Aorta (tissue), 5 donors: ENCODE data around the gene STAMBPL1. TPM values are rescaled to one million over a fixed set of nuclear protein-coding genes. Genes with fewer than 3 reads are reported as not detected.
"Not testable (repeated sequence)": the region's sequence is repeated elsewhere in the genome, so short reads cannot be mapped to it uniquely, and the experiment has no call there.

ENCODE experiments used
- ATAC-seq: fragments of 200-7000 bp; cut with Tn5 transposase; one replicate; pipeline ENCODE4 v1.9.1; 2022; ENCODE audit warnings: moderate library complexity; ENCODE audit not compliant: low FRiP score
- DNase-seq, 2 donors: peaks; one replicate each; pipeline ENCODE4 v3.0.0-alpha.2; 2020
- H3K27ac ChIP-seq, 2 donors: one replicate each; pipeline ENCODE4 v1.5.1; 2013; ENCODE audit warnings: low read length in 2 of 2, mild to moderate bottlenecking in 2 of 2, moderate library complexity in 2 of 2, control low read depth in 1 of 2, inconsistent platforms in 1 of 2, low read depth in 1 of 2
- H3K27me3 ChIP-seq, 2 donors: one replicate each; pipeline ENCODE4 v1.6.1; 2013; ENCODE audit warnings: control low read depth in 1 of 2, low read length in 1 of 2, mild to moderate bottlenecking in 1 of 2, moderate library complexity in 1 of 2; ENCODE audit not compliant: insufficient read depth in 2 of 2, control insufficient read depth in 1 of 2
- H3K36me3 ChIP-seq, 2 donors: one replicate each; pipeline ENCODE4 v1.6.1; 2013; ENCODE audit warnings: control low read depth in 1 of 2, low read length in 1 of 2, mild to moderate bottlenecking in 1 of 2; ENCODE audit not compliant: insufficient read depth in 2 of 2, control insufficient read depth in 1 of 2
- H3K4me1 ChIP-seq, 2 donors: one replicate each; pipeline ENCODE4 v1.6.1; 2013; ENCODE audit warnings: low read length in 2 of 2, control low read depth in 1 of 2, mild to moderate bottlenecking in 1 of 2, moderate library complexity in 1 of 2; ENCODE audit not compliant: insufficient read depth in 2 of 2, control insufficient read depth in 1 of 2
- H3K4me3 ChIP-seq, 2 donors: one replicate each; pipeline ENCODE4 v1.5.1; 2013; ENCODE audit warnings: low read length in 2 of 2, control low read depth in 1 of 2, mild to moderate bottlenecking in 1 of 2
- H3K9me3 ChIP-seq: one replicate; pipeline ENCODE4 v1.6.1; 2013; ENCODE audit warnings: mild to moderate bottlenecking, low read length; ENCODE audit not compliant: control insufficient read depth
- WGBS, 2 donors: extraction: QIAGEN DNeasy Blood & Tissue Kit; methylation state at CpG; one replicate each; pipeline ENCODE4 v1.1.7; 2013; 5-methylcytosine and 5-hydroxymethylcytosine counted together
- intact Hi-C, 2 donors: fragments of 100-400 bp; cut with DNase I; formaldehyde crosslinking; loops; one replicate each; pipeline versions ENCODE4 v1.14.2 to v1.15.0; 2022
- polyA plus RNA-seq, 2 donors: library from polyadenylated mRNA; stranded (reverse); fragments of 200-250 nt; gene quantifications; one replicate each; pipeline ENCODE4 v1.2.3, GENCODE V29; 2013
- total RNA-seq, 2 donors: library from RNA; stranded (reverse); fragmentation: NEBNext Ultra II Directional; extraction: Animal tissue kit (Norgen Biotek cat#: 25700); gene quantifications; one replicate each; pipeline ENCODE4 v1.2.1, GENCODE V29; 2021
- donor health status: healthy with polysubstance abuse.
- donor health status: Bipolar disorder and iron deficiency.
- donor health status: DM: no; HTN: no; CAD: no.
- donor health status: DM: no; HTN: no; CAD: no.
- donor health status: DM: yes; HTN: yes; CAD: no.

The STAMBPL1 gene
- total and polyA plus RNA-seq, 4 donors: 0.63 to 12.0 (median 2.9) TPM

DNA sequence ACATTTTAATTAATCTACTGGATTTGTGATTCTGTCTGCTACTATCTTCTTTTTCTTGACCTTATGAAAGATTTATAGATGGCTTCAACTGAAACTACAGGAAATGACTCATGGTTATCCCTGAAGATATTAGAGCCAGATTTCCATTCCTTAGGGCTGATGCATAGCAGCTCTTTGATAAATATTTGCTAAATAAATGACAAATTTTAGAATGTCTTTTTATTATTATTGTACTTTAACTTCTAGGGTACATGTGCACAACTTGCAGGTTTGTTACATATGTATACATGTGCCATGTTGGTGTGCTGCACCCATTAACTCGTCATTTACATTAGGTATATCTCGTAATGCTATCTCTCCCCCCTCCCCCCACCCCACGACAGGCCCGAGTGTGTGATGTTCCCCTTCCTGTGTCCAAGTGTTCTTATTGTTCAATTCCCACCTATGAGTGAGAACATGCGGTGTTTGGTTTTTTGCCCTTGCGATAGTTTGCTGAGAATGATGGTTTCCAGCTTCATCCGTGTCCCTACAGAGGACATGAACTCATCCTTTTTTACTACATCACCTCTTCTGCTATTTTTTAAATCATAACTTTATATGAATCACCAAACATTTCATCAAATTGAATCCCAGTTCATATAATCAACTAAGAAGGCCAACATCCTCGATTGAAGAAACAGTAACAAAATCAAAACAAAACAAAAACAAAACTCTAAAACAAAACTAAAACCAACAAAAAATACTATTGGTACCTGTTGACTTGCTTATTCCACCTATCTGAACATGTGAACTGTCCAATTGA is 2.8 kb downstream of the STAMBPL1 start:
- H3K4me1 ChIP-seq, H3K27me3 ChIP-seq, H3K9me3 ChIP-seq, H3K27ac ChIP-seq, H3K36me3 ChIP-seq, ATAC-seq, H3K4me3 ChIP-seq, DNase-seq: not testable (repeated sequence)
- whole genome bisulfite sequencing, 2 donors: 73 to 76% methylated on average over 8 of the region's 8 CpGs
- intact Hi-C loops: loop anchor here in 1 of 2 donors (5.0 kb wide), 1 partner anchor 104 kb away; no protein-coding TSS in a partner anchor

DNA sequence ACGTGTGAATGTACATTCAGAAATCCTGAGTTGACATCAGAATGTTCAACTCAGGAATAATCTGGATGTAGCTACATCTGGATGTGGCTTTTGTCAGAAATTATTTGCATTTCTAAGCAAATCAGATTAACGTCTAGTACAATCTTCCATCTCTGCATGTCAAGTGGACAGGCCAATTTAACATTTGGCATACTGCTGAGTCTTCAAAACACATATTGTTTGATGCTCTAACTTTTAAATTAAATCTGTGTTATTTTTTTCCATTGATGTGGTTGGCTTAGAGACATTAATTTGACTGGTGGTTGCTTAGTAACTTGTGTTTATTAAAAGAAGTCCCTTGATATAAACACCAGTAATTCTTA is 3.4 kb downstream of the STAMBPL1 start:
- Histone ChIP-seq H3K4me1 (no peaks in the 10 kb centered on the region), H3K36me3 (no peaks in the 10 kb centered on the region), H3K27me3 (no peaks in the 10 kb centered on the region), H3K4me3 (no peak overlapping the region), H3K9me3 (no peaks in the 10 kb centered on the region), H3K27ac (no peak overlapping the region)
- 58 to 59% methylated on average over 2 of the region's 2 CpGs for WGBS, 2 donors
- ATAC-seq (no peak), DNase-seq (no peak)
- intact Hi-C loops: loop anchor here in 1 of 2 donors (5.0 kb wide), 1 partner anchor 104 kb away; no protein-coding TSS in a partner anchor

GRCh38 chr10:88886557-88886956 is 6.5 kb downstream of the STAMBPL1 start:
- Histone ChIP-seq H3K9me3 (no peaks in the 10 kb centered on the region), H3K27ac (no peak overlapping the region), H3K4me1 (no peaks in the 10 kb centered on the region), H3K4me3 (no peak overlapping the region), H3K36me3 (no peaks in the 10 kb centered on the region), H3K27me3 (no peaks in the 10 kb centered on the region)
- ATAC-seq (no peak), DNase-seq (no peak)
- intact Hi-C loops: no loop called here

- H3K27ac ChIP-seq: no peak overlapping the region
- intact Hi-C loops: no loop called here
- H3K36me3 ChIP-seq: no peaks in the 10 kb centered on the region
- no peak overlapping the region for H3K4me3 ChIP-seq
- no peaks in the 10 kb centered on the region for H3K4me1 ChIP-seq
- no peaks in the 10 kb centered on the region for H3K9me3 ChIP-seq
- H3K27me3 ChIP-seq: no peaks in the 10 kb centered on the region
- DNase-seq (no peak), ATAC-seq (no peak)
These were observed 8.9 kb downstream of the STAMBPL1 start for GRCh38 chr10:88888810-88889445.

- no peaks in the 10 kb centered on the region for H3K36me3 ChIP-seq
- intact Hi-C loops: no loop called here
- no peaks in the 10 kb centered on the region for H3K4me1 ChIP-seq
- 91 to 95% methylated on average over 1 of the region's 1 CpG for WGBS, 2 donors
- no peaks in the 10 kb centered on the region for H3K9me3 ChIP-seq
- no peak overlapping the region for H3K27ac ChIP-seq
- no peak for DNase-seq
- no peak for ATAC-seq
- H3K4me3 ChIP-seq: no peak overlapping the region
- H3K27me3 ChIP-seq: no peaks in the 10 kb centered on the region
These were observed 9.7 kb downstream of the STAMBPL1 start for GRCh38 chr10:88889559-88890337.

DNA sequence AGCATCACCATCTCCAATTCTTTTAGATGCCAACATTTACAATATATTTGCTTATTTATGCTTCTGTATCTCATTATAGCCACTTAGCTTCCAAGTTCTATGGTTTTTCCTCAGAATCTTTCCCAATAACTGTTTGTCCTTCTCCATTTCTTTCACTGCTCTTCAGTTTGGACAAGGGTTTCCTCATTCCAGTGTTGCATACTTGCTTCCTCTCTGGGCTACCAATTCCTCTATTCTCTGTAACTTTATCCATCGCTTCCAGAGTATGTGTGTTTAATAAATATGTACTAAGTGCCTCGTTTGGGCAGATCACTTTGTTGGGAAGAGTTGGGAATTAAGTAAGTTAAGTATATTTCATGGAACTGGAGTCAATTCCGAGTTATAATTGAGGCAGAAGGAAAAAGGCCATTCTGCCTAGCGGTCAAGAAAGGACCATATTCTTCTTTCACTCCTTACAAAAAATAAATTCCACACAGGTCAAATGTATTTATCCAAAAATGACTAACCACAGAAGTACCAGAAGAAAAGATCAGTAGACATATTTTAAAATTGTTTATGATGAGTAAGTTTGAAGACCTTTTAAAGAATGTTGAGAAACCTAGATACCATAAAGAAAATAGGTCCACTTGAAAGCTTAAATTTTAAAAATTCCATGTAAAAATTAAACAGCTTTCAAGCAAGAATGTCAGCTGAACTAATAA is 10.8 kb downstream of the STAMBPL1 start:
- Histone ChIP-seq H3K4me1 (no peaks in the 10 kb centered on the region), H3K4me3 (no peak overlapping the region), H3K27ac (no peak overlapping the region), H3K9me3 (no peaks in the 10 kb centered on the region), H3K27me3 (no peaks in the 10 kb centered on the region), H3K36me3 (no peaks in the 10 kb centered on the region)
- no peak for DNase-seq
- ATAC-seq: no peak
- intact Hi-C loops: no loop called here
- 89 to 90% methylated on average over 4 of the region's 4 CpGs for WGBS, 2 donors

DNA sequence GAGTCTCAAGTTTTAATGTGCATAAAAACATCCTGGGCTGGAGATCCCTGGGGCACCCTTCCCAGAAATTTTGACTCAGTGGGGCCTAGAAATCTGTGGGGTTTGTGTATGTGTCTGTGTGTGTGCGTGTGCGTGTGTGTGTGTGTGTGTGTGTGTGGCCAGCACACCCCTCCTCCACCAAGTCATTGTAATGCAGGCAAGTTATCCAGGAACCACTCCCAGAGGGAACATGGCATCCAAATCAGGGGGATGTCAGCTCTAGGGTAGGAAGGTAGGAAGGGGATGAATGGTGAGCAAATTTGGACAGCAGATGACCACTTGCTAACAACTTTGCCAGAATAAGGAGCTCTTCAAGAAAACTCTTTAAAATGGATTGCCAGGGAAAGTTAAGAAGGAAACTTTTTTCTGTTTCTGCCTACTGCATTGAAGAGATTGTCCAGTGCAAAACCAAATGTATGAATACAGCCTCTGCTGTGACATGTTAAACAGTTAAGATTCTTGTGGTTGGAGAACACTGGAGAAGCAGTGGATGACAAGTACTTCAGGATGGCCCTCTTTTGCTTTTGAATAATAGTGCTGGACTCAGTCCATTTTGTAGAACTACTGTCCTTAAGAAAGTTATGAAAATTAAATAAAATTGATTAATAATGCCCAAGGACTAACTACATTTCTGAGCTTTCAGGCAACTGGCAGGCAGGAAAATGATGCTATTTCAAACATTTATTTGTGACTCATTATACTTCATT is 12.3 kb downstream of the STAMBPL1 start:
- no peaks in the 10 kb centered on the region for H3K36me3 ChIP-seq
- ATAC-seq (no peak), DNase-seq (no peak)
- no peak overlapping the region for H3K27ac ChIP-seq
- no peaks in the 10 kb centered on the region for H3K9me3 ChIP-seq
- no peaks in the 10 kb centered on the region for H3K27me3 ChIP-seq
- WGBS, 2 donors: 76 to 93% methylated on average over 2 of the region's 2 CpGs
- no peak overlapping the region for H3K4me3 ChIP-seq
- no peaks in the 10 kb centered on the region for H3K4me1 ChIP-seq
- intact Hi-C loops: no loop called here

DNA sequence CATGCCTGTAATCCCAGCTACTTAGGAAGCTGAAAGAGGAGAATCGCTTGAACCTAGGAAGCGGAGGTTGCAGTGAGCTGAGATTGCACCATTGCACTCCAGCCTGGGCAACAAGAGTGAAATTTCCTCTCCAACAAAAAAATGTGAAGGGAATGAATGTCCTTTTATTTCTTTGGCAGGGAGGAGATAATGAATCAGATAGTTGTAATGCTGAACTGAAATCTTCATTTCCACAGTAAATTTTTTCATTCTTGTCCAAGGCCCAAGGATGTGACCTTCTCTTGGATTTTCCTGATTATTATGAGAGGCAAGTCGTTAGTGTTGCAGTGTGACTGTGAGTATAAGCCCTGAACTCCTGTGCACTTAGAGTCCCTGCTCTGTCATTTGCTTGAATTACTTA is 13.6 kb downstream of the STAMBPL1 start:
- Histone ChIP-seq H3K4me3 (no peak overlapping the region), H3K27me3 (no peaks in the 10 kb centered on the region), H3K27ac (no peak overlapping the region), H3K4me1 (no peaks in the 10 kb centered on the region), H3K9me3 (no peaks in the 10 kb centered on the region), H3K36me3 (no peaks in the 10 kb centered on the region)
- peak; percentile 36 for ATAC-seq
- intact Hi-C loops: no loop called here
- no peak for DNase-seq
- 90 to 94% methylated on average over 3 of the region's 3 CpGs for WGBS, 2 donors
